OCI-LY1 (cell line): Measurements from ENCODE around the gene ICAM5.

ENCODE experiments used
- CTCF ChIP-seq: fragments of 200-600 bp; sonication (generic), shearing (Covaris generic); IDR thresholded peaks from 2 replicates; pipeline ENCODE4 v1.5.1; 2017; ENCODE audit warnings: mild to moderate bottlenecking, antibody characterized with exemption, low read length, moderate library complexity, mixed read lengths
- EZH2 ChIP-seq: fragments of 200-600 bp; sonication (generic), shearing (Covaris generic); IDR thresholded peaks from 2 replicates; pipeline ENCODE4 v1.8.0; 2017; ENCODE audit warnings: borderline replicate concordance, mixed run types, mild to moderate bottlenecking, antibody characterized with exemption, low read length, moderate library complexity, mixed read lengths

GRCh38 chr19:10295847-10296591, 6.3 kb downstream of the ICAM5 start:
- TF ChIP-seq CTCF (no peak), EZH2 (no peak)
